A673 (cell line): Measurements from ENCODE around the gene EXD2. TPM values are rescaled to one million over a fixed set of nuclear protein-coding genes. Genes with fewer than 3 reads are reported as not detected.

ENCODE experiments used
- BruUV-seq: library from RNA; stranded (reverse); fragments of 400-500 nt; replicated peaks from 2 replicates; lab custom pipeline; 2021; lab: Mats Ljungman, UMichigan
- CTCF ChIA-PET: fragments of 300-600 bp; sonication (Branson Sonifier 250); formaldehyde crosslinking; loops from one replicate; lab custom pipeline; 2022; ENCODE audit warnings: antibody characterized with exemption; lab: Charles Lee
- POLR2A ChIA-PET: fragments of 300-600 bp; sonication (Branson Sonifier 250); formaldehyde crosslinking; loops from one replicate; lab custom pipeline; 2022; ENCODE audit warnings: antibody characterized with exemption; ENCODE audit not compliant: low non-redundant PET; lab: Charles Lee
- DNase-seq: peaks from one replicate; pipeline ENCODE4 v3.0.0-alpha.2; 2015; ENCODE audit warnings: low spot score
- H3K27ac ChIP-seq: fragments of 200-600 bp; sonication (generic); 2 replicates; pipeline ENCODE4 v1.5.1; 2016; ENCODE audit warnings: mixed run types, low read depth, mild to moderate bottlenecking, mixed read lengths, antibody characterized with exemption, low read length; ENCODE audit not compliant: poor library complexity, severe bottlenecking
- H3K27me3 ChIP-seq: fragments of 200-600 bp; sonication (generic); replicated peaks from 2 replicates; pipeline ENCODE4 v1.6.1; 2017; ENCODE audit warnings: mixed run types, low read depth, mild to moderate bottlenecking, mixed read lengths, antibody characterized with exemption, low read length; ENCODE audit not compliant: insufficient read depth, poor library complexity
- H3K36me3 ChIP-seq: fragments of 200-600 bp; sonication (generic); 2 replicates; pipeline ENCODE4 v1.6.1; 2016; ENCODE audit warnings: mixed run types, mild to moderate bottlenecking, mixed read lengths, antibody characterized with exemption, low read length; ENCODE audit not compliant: insufficient read depth, poor library complexity, severe bottlenecking
- H3K4me1 ChIP-seq: fragments of 200-600 bp; sonication (generic); 2 replicates; pipeline ENCODE4 v1.6.1; 2017; ENCODE audit warnings: mixed run types, mild to moderate bottlenecking, mixed read lengths, antibody characterized with exemption, low read length; ENCODE audit not compliant: insufficient read depth, poor library complexity, severe bottlenecking
- H3K4me3 ChIP-seq: fragments of 200-600 bp; sonication (generic); 2 replicates; pipeline ENCODE4 v1.5.1; 2016; ENCODE audit warnings: low read depth, mixed run types, mild to moderate bottlenecking, mixed read lengths, low read length; ENCODE audit not compliant: poor library complexity, severe bottlenecking
- H3K9me3 ChIP-seq: fragments of 200-600 bp; sonication (generic); 2 replicates; pipeline ENCODE4 v1.6.1; 2016; ENCODE audit warnings: mixed run types, low read depth, mild to moderate bottlenecking, mixed read lengths, antibody characterized with exemption, low read length; ENCODE audit not compliant: poor library complexity, severe bottlenecking
- EZH2 ChIP-seq: fragments of 200-600 bp; sonication (generic); IDR thresholded peaks from 2 replicates; pipeline ENCODE4 v1.6.1; 2017; ENCODE audit warnings: borderline replicate concordance, low read depth, mild to moderate bottlenecking, mixed read lengths, antibody characterized with exemption, low read length; ENCODE audit not compliant: poor library complexity, severe bottlenecking
- intact Hi-C: fragments of 100-400 bp; cut with micrococcal nuclease; formaldehyde crosslinking; loops from one replicate; pipeline ENCODE4 v1.10.0; 2022; ENCODE audit not compliant: unreplicated experiment
- total RNA-seq: library from RNA; stranded (reverse); gene quantifications from 2 replicates; pipeline ENCODE4 v1.2.3, GENCODE V29; 2021
- TF ChIP-seq, protein P1 (sequence below): fragments of 300-800, 200-600 bp; sonication (generic); conservative IDR thresholded peaks from 2 replicates; pipeline ENCODE4 v1.5.1; 2017; ENCODE audit warnings: low read depth, mild to moderate bottlenecking, antibody characterized with exemption, low read length, moderate library complexity, mixed read lengths

The EXD2 gene
- total RNA-seq, 1 experiment from 2014 or later = 8.1 TPM

DNA sequence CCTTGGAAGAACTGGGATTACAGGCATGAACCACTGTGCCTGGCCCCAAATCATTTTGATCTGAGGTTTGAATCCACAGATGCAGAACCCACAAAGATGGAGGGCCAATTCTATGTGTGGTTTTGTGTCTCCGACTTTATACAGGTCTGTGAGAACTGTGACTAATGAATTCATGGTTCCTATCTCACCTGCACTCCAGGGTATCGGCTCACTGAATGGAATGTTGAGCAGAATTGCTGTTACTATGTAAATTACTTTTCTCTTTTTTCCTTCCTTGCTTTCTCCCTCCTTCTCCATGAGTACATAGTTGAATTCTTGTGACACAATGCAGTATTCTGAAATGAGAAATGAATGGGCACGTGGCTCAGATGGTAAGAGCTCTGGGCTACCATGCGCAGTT is 47.6 kb downstream of the EXD2 start:
- BruUV-seq = no TSS peak
- TF ChIP-seq, protein P1, sequence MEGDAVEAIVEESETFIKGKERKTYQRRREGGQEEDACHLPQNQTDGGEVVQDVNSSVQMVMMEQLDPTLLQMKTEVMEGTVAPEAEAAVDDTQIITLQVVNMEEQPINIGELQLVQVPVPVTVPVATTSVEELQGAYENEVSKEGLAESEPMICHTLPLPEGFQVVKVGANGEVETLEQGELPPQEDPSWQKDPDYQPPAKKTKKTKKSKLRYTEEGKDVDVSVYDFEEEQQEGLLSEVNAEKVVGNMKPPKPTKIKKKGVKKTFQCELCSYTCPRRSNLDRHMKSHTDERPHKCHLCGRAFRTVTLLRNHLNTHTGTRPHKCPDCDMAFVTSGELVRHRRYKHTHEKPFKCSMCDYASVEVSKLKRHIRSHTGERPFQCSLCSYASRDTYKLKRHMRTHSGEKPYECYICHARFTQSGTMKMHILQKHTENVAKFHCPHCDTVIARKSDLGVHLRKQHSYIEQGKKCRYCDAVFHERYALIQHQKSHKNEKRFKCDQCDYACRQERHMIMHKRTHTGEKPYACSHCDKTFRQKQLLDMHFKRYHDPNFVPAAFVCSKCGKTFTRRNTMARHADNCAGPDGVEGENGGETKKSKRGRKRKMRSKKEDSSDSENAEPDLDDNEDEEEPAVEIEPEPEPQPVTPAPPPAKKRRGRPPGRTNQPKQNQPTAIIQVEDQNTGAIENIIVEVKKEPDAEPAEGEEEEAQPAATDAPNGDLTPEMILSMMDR = no peak
- no peak for TF ChIP-seq EZH2
- intact Hi-C loops = no loop called here
- no peak overlapping the region for H3K27ac ChIP-seq
- POLR2A ChIA-PET = no interaction called here
- H3K4me1 ChIP-seq = no peaks in the 10 kb centered on the region
- no peak overlapping the region for H3K4me3 ChIP-seq
- no peaks in the 10 kb centered on the region for H3K36me3 ChIP-seq
- CTCF ChIA-PET = no interaction called here
- no peaks in the 10 kb centered on the region for H3K9me3 ChIP-seq
- no peaks in the 10 kb centered on the region for H3K27me3 ChIP-seq
- no peak for DNase-seq

DNA sequence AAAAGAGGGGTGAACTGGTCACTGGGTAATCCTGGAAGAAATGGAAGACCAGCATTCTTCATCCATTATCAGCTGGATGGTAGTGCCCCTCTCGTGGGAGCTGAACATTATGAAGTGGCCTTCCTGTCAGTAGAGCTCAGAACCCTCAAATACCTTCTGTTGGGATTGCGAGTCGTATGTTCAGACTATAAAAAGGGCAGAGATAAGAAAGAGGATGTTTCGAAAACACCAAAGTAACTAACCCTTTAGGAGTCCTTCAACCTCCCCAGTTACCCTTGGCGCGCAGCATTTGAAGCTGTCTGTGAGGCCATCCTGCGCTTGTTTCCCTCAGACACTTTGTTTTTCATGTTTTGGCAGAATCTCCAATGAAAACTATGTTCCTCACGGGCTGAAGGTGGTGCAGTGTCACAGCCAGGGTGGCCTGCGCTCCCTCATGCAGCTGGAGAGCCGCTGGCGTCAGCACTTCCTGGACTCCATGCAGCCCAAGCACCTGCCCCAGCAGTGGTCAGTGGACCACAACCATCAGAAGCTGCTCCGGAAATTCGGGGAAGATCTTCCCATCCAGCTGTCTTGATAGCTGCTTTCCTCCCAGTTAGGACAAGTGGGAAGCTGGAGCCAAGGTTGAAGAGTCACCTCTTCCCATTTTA is 49.4 kb downstream of the EXD2 start:
- H3K4me1 ChIP-seq = no peaks in the 10 kb centered on the region
- H3K27me3 ChIP-seq = no peaks in the 10 kb centered on the region
- intact Hi-C loops = loop anchor here (5.0 to 10.0 kb wide), 2 partner anchors 88 to 484 kb away; partner anchors contain the start of gene DCAF5
- ChIA-PET CTCF (interaction anchor here (0.5 kb wide), 1 partner anchor 22 kb away, joined by 5 read pairs; no protein-coding TSS in a partner anchor), POLR2A (no interaction called here)
- no peaks in the 10 kb centered on the region for H3K36me3 ChIP-seq
- no TSS peak for BruUV-seq
- no peak for TF ChIP-seq EZH2
- TF ChIP-seq, protein P1 = no peak
- DNase-seq = no peak
- H3K4me3 ChIP-seq = no peak overlapping the region
- no peaks in the 10 kb centered on the region for H3K9me3 ChIP-seq
- no peak overlapping the region for H3K27ac ChIP-seq

DNA sequence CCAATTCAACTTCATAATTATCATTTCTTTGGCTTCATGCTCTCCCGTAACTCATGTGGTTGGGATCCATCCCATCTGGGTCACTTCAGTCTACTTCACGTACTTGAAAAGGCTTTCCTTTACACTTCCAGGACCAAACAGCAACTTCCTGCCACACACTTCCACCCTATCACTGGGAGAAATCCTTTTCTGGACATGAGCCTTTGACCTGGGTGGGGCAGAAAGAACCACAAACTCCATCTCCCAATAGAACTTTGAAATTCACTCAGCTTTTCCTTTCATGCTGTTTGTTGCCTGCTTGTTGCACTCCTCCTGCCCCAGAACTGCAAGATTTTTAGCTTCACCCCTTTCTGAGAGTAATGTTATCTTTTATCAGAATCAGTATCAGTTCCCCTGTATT is 50.3 kb downstream of the EXD2 start:
- Histone ChIP-seq H3K36me3 (no peaks in the 10 kb centered on the region), H3K27ac (no peak overlapping the region), H3K4me3 (no peak overlapping the region), H3K9me3 (no peaks in the 10 kb centered on the region), H3K27me3 (no peaks in the 10 kb centered on the region), H3K4me1 (no peaks in the 10 kb centered on the region)
- CTCF ChIA-PET = no interaction called here
- intact Hi-C loops = loop anchor here (5.0 to 10.0 kb wide), 2 partner anchors 89 to 483 kb away; partner anchors contain the start of gene DCAF5
- POLR2A ChIA-PET = no interaction called here
- TSS peak; percentile 24 for BruUV-seq
- TF ChIP-seq, protein P1 = no peak
- no peak for TF ChIP-seq EZH2
- no peak for DNase-seq
